Progenitor cell of endocrine pancreas (in vitro differentiated cells): ENCODE data around the gene ATF4. TPM values are rescaled to one million over a fixed set of nuclear protein-coding genes. Genes with fewer than 3 reads are reported as not detected.

ENCODE experiments used
- DNase-seq: peaks from one replicate; pipeline ENCODE4 v3.0.0; 2021; ENCODE audit warnings: low spot score; ENCODE audit not compliant: unreplicated experiment
- H3K27ac Mint-ChIP-seq: 2 replicates; pipeline ENCODE4 v1.8.0; 2021; ENCODE audit warnings: mild to moderate bottlenecking, moderate library complexity, mixed read lengths
- H3K27me3 Mint-ChIP-seq: 2 replicates; pipeline ENCODE4 v1.8.0; 2021; ENCODE audit warnings: mixed read lengths
- H3K36me3 Mint-ChIP-seq: 2 replicates; pipeline ENCODE4 v1.8.0; 2022; ENCODE audit warnings: mixed read lengths; ENCODE audit not compliant: insufficient read depth
- H3K4me1 Mint-ChIP-seq: 2 replicates; pipeline ENCODE4 v1.8.0; 2021; ENCODE audit warnings: low read depth, mixed read lengths
- H3K4me3 Mint-ChIP-seq: 2 replicates; pipeline ENCODE4 v1.8.0; 2021; ENCODE audit warnings: low read depth, mild to moderate bottlenecking, moderate library complexity, mixed read lengths
- H3K9me3 Mint-ChIP-seq: 2 replicates; pipeline ENCODE4 v1.8.0; 2021; ENCODE audit warnings: low read depth, mixed read lengths
- CTCF ChIP-seq: fragments of 200-600 bp; sonication (generic); IDR thresholded peaks from one replicate; pipeline ENCODE4 v1.5.0; 2021; ENCODE audit warnings: antibody characterized with exemption, mild to moderate bottlenecking; ENCODE audit not compliant: unreplicated experiment
- total RNA-seq: library from RNA; stranded (reverse); gene quantifications from 2 replicates; pipeline ENCODE4 v1.2.1, GENCODE V29; 2021

ATF4 gene
- total RNA-seq, 1 donor from 2014 or later = 332 TPM

- Mint-ChIP-seq H3K36me3 (peaks cover 38% of the 10 kb centered on the region), H3K27me3 (no peaks in the 10 kb centered on the region), H3K4me1 (peaks cover 41% of the 10 kb centered on the region), H3K27ac (peak overlapping the region; percentile 99), H3K4me3 (peak overlapping the region; percentile 95), H3K9me3 (no peaks in the 10 kb centered on the region)
- no peak for TF ChIP-seq CTCF
- no peak for DNase-seq
These were observed 2.4 kb downstream of the ATF4 start for GRCh38 chr22:39522567-39523300.

- Mint-ChIP-seq H3K4me3 (peak overlapping the region; percentile 59), H3K4me1 (peaks cover 42% of the 10 kb centered on the region), H3K27ac (peak overlapping the region; percentile 95), H3K27me3 (no peaks in the 10 kb centered on the region), H3K9me3 (no peaks in the 10 kb centered on the region), H3K36me3 (peaks cover 39% of the 10 kb centered on the region)
- no peak for DNase-seq
- TF ChIP-seq CTCF = no peak
These were observed 3.9 kb downstream of the ATF4 start for GRCh38 chr22:39524089-39524752.

GRCh38 chr22:39524753-39525657 is 4.6 kb downstream of the ATF4 start:
- Mint-ChIP-seq H3K4me1 (peaks cover 47% of the 10 kb centered on the region), H3K27ac (peak overlapping the region; percentile 95), H3K36me3 (peaks cover 42% of the 10 kb centered on the region), H3K4me3 (peak overlapping the region; percentile 59), H3K9me3 (no peaks in the 10 kb centered on the region), H3K27me3 (no peaks in the 10 kb centered on the region)
- no peak for DNase-seq
- TF ChIP-seq CTCF = no peak

GRCh38 chr22:39525658-39525975 is 5.3 kb downstream of the ATF4 start:
- no peaks in the 10 kb centered on the region for H3K9me3 Mint-ChIP-seq
- peaks cover 48% of the 10 kb centered on the region for H3K4me1 Mint-ChIP-seq
- H3K4me3 Mint-ChIP-seq = no peak overlapping the region
- no peak for DNase-seq
- TF ChIP-seq CTCF = no peak
- peaks cover 42% of the 10 kb centered on the region for H3K36me3 Mint-ChIP-seq
- no peaks in the 10 kb centered on the region for H3K27me3 Mint-ChIP-seq
- H3K27ac Mint-ChIP-seq = peak overlapping the region; percentile 95

- peaks cover 55% of the 10 kb centered on the region for H3K4me1 Mint-ChIP-seq
- no peaks in the 10 kb centered on the region for H3K27me3 Mint-ChIP-seq
- no peak for DNase-seq
- H3K36me3 Mint-ChIP-seq = peaks cover 34% of the 10 kb centered on the region
- TF ChIP-seq CTCF = no peak
- H3K27ac Mint-ChIP-seq = peak overlapping the region; percentile 7
- H3K9me3 Mint-ChIP-seq = no peaks in the 10 kb centered on the region
- H3K4me3 Mint-ChIP-seq = no peak overlapping the region
These were observed 6.4 kb downstream of the ATF4 start for GRCh38 chr22:39526736-39527171.
